ENCODE results near the gene RET. TPM values are rescaled to one million over a fixed set of nuclear protein-coding genes. Genes with fewer than 3 reads are reported as not detected.

RET gene
- total RNA-seq, 1 experiment from 2014 or later, result 0.37 TPM

GRCh38 chr10:43166880-43167497 lies 90.1 kb downstream of the RET start:
- DNase-seq (ENCODE audit: low read depth), result no peak
- in situ Hi-C loops (cut with HindIII; ENCODE audit: low pct_unique_long_range_greater_than_20kb, low sequenced_read_pairs), result no loop called here

GRCh38 chr10:43167498-43167889 lies 90.6 kb downstream of the RET start:
- in situ Hi-C loops (cut with HindIII; ENCODE audit: low pct_unique_long_range_greater_than_20kb, low sequenced_read_pairs), result no loop called here
- no peak for DNase-seq (ENCODE audit: low read depth)

GRCh38 chr10:43170491-43170890 lies 93.6 kb downstream of the RET start:
- peak; percentile 19 for DNase-seq (ENCODE audit: low read depth)
- in situ Hi-C loops (cut with HindIII; ENCODE audit: low pct_unique_long_range_greater_than_20kb, low sequenced_read_pairs), result no loop called here

GRCh38 chr10:43172645-43173044 lies 95.8 kb downstream of the RET start:
- in situ Hi-C loops (cut with HindIII; ENCODE audit: low pct_unique_long_range_greater_than_20kb, low sequenced_read_pairs), result no loop called here
- DNase-seq (ENCODE audit: low read depth), result no peak

GRCh38 chr10:43173120-43173519 lies 96.3 kb downstream of the RET start:
- no peak for DNase-seq (ENCODE audit: low read depth)
- in situ Hi-C loops (cut with HindIII; ENCODE audit: low pct_unique_long_range_greater_than_20kb, low sequenced_read_pairs), result no loop called here

- in situ Hi-C loops (cut with HindIII; ENCODE audit: low pct_unique_long_range_greater_than_20kb, low sequenced_read_pairs), result no loop called here
- no peak for DNase-seq (ENCODE audit: low read depth)
These were observed 98.1 kb downstream of the RET start for GRCh38 chr10:43174969-43175368.

GRCh38 chr10:43176271-43176670 lies 99.4 kb downstream of the RET start:
- peak; percentile 9 for DNase-seq (ENCODE audit: low read depth)
- in situ Hi-C loops (cut with HindIII; ENCODE audit: low pct_unique_long_range_greater_than_20kb, low sequenced_read_pairs), result no loop called here

GRCh38 chr10:43177595-43177994 lies 100.7 kb downstream of the RET start:
- in situ Hi-C loops (cut with HindIII; ENCODE audit: low pct_unique_long_range_greater_than_20kb, low sequenced_read_pairs), result no loop called here

More at GRCh38 chr10:43177595-43177994, 100.7 kb downstream of the RET start:
- no peak for DNase-seq (ENCODE audit: low read depth)

Other genes with a start within 250 kb of the RET start
- gene CSGALNACT2, start 61.4 kb downstream of the RET start, total RNA-seq (2014; rRNA removed; shearing (Covaris generic); ENCODE audit: low replicate concordance), result 9.0 and 10.9 TPM in 2 replicates
- 1.3 and 13.7 TPM in 2 replicates for gene RASGEF1A, start 190.0 kb downstream of the RET start, total RNA-seq (2014; rRNA removed; shearing (Covaris generic); ENCODE audit: low replicate concordance)

All from Caki2 (cell line).